Naive thymus-derived CD4-positive, alpha-beta T cell (primary cell): ENCODE data around the gene SLC22A12. TPM values are rescaled to one million over a fixed set of nuclear protein-coding genes. Genes with fewer than 3 reads are reported as not detected.
A peak's percentile ranks its signal among the peaks of the same experiment; 100 is the strongest.

Experiments
- ATAC-seq: fragments of 150-1000 bp; cut with Tn5 transposase; 2 replicates; pipeline ENCODE4 v1.10.0; 2021; ENCODE audit warnings: mild to moderate bottlenecking, moderate library complexity
- CTCF ChIA-PET: fragments of 350-600 bp; sonication (Branson Sonifier 250); formaldehyde crosslinking; loops from one replicate; lab custom pipeline; 2021; ENCODE audit warnings: antibody characterized with exemption; lab: Charles Lee
- POLR2A ChIA-PET: fragments of 350-600 bp; sonication (Branson Sonifier 250); formaldehyde crosslinking; loops from one replicate; lab custom pipeline; 2021; ENCODE audit warnings: antibody characterized with exemption, inconsistent platforms; lab: Charles Lee
- DNase-seq, 9 donors: peaks; one replicate each; pipeline versions ENCODE4 v3.0.0 to v3.0.0-alpha.2; 2020 to 2022; ENCODE audit warnings: mixed read lengths in 1 of 9
- H3K27ac ChIP-seq: one replicate; pipeline ENCODE4 v1.7.0; 2013; ENCODE audit warnings: mild to moderate bottlenecking, low read depth, low read length, moderate library complexity
- H3K27me3 ChIP-seq, 2 donors: one replicate each; pipeline ENCODE4 v1.7.0; 2013; ENCODE audit warnings: low read length in 2 of 2, mild to moderate bottlenecking in 2 of 2, moderate library complexity in 2 of 2; ENCODE audit not compliant: control insufficient read depth in 2 of 2, insufficient read depth in 2 of 2
- H3K36me3 ChIP-seq, 3 experiments: 1 replicate in 2 of 3; 2 replicates in 1 of 3; pipeline ENCODE4 v1.7.0; 2013; ENCODE audit warnings: low read length in 3 of 3, mild to moderate bottlenecking in 3 of 3, moderate library complexity in 1 of 3; ENCODE audit not compliant: insufficient read depth in 3 of 3, control insufficient read depth in 2 of 3
- H3K4me1 ChIP-seq, 2 donors: one replicate each; pipeline ENCODE4 v1.7.0; 2013; ENCODE audit warnings: low read length in 2 of 2, mild to moderate bottlenecking in 2 of 2, moderate library complexity in 1 of 2; ENCODE audit not compliant: control insufficient read depth in 2 of 2, insufficient read depth in 2 of 2
- H3K4me3 ChIP-seq: 2 replicates; pipeline ENCODE4 v1.7.0; 2013; ENCODE audit warnings: mild to moderate bottlenecking, low read length
- H3K9me3 ChIP-seq, 3 experiments: 1 replicate in 2 of 3; 2 replicates in 1 of 3; pipeline ENCODE4 v1.7.0; 2013; ENCODE audit warnings: low read length in 3 of 3; ENCODE audit not compliant: control insufficient read depth in 2 of 3
- H3K27ac Mint-ChIP-seq, 9 donors: one replicate each; pipeline ENCODE4 v1.8.0; 2020 to 2022; ENCODE audit warnings: mixed read lengths in 9 of 9, mild to moderate bottlenecking in 8 of 9, moderate library complexity in 5 of 9, inconsistent platforms in 2 of 9
- H3K27me3 Mint-ChIP-seq, 5 donors: one replicate each; pipeline ENCODE4 v1.8.0; 2021 to 2022; ENCODE audit warnings: mixed read lengths in 5 of 5, mild to moderate bottlenecking in 1 of 5
- H3K36me3 Mint-ChIP-seq, 5 donors: one replicate each; pipeline ENCODE4 v1.8.0; 2020 to 2022; ENCODE audit warnings: mixed read lengths in 5 of 5, mild to moderate bottlenecking in 3 of 5, inconsistent platforms in 1 of 5
- H3K4me1 Mint-ChIP-seq, 7 donors: one replicate each; pipeline ENCODE4 v1.8.0; 2020 to 2022; ENCODE audit warnings: mixed read lengths in 7 of 7, mild to moderate bottlenecking in 3 of 7, inconsistent platforms in 1 of 7
- H3K4me3 Mint-ChIP-seq, 10 donors: one replicate each; pipeline ENCODE4 v1.8.0; 2020 to 2022; ENCODE audit warnings: mild to moderate bottlenecking in 10 of 10, mixed read lengths in 10 of 10, moderate library complexity in 6 of 10, inconsistent platforms in 2 of 10
- H3K9me3 Mint-ChIP-seq, 11 donors: one replicate each; pipeline ENCODE4 v1.8.0; 2020 to 2022; ENCODE audit warnings: mixed read lengths in 11 of 11, mild to moderate bottlenecking in 4 of 11, inconsistent platforms in 1 of 11, moderate library complexity in 1 of 11
- intact Hi-C, 2 donors: fragments of 100-400 bp; cut with micrococcal nuclease; formaldehyde crosslinking; loops; one replicate each; pipeline ENCODE4 v1.15.1; 2023
- polyA plus RNA-seq, 2 donors: library from polyadenylated mRNA; unstranded; fragments of 300-500 nt; fragmentation: Illumina TruSeq; gene quantifications; one replicate each; pipeline ENCODE4 v1.2.3, GENCODE V29; 2021
- total RNA-seq, 6 experiments: library from RNA in 5 of 6; stranded (reverse) in 5 of 6; gene quantifications; 1 replicate in 5 of 6; 2 replicates in 1 of 6; pipeline ENCODE4 v1.2.3 and lab custom pipeline; 2021 to 2026

SLC22A12 gene
- total and polyA plus RNA-seq, 7 experiments from 2014 or later, result not detected

DNA sequence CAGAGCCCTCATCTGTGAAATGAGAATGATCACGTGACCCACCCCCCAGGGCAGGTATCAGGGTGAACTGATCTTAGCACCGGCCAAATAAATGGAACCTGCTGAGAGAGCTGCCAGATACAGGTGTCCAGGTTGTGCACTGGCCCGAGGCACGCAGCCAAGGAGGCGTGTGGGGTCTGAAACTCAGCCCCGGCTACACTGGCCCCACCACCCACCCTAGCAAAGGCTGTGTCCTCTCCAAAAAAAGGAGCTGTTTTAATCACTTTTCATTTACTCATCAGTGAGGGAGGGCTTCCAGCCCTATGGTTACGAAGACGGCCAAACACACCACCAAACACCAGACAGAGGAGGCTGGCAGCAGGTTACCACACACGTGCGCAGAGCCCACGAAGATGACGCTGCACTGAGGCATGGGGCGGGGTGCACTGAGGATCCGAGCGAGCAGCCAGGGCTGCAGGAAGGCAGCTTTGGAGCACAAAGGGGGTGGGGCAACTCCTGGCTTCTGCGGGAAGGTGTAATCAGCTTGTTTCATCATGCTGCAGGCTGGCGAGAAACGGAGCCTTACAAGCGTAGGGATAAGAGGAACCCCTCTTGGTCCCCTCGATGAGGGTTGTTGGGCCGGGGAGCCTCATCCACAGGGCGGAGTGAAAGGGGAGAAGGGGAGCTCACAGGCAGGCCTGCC is 19.5 kb upstream of the SLC22A12 start:
- no peaks in the 10 kb centered on the region for H3K36me3 ChIP-seq
- Mint-ChIP-seq H3K9me3 (no peaks in the 10 kb centered on the region), H3K4me3 (no peak overlapping the region), H3K4me1 (peaks cover 0 to 3% (median 1%) of the 10 kb centered on the region in 7 donors), H3K27ac (peak overlapping the region in 1 of 9 donors; percentile 14), H3K27me3 (peaks cover 0 to 6% (median 0%) of the 10 kb centered on the region in 5 donors), H3K36me3 (no peaks in the 10 kb centered on the region)
- POLR2A ChIA-PET, result no interaction called here
- intact Hi-C loops, result no loop called here
- no peak overlapping the region for H3K27ac ChIP-seq
- H3K4me1 ChIP-seq, result no peaks in the 10 kb centered on the region
- ATAC-seq, result no peak
- CTCF ChIA-PET, result no interaction called here
- H3K4me3 ChIP-seq, result no peak overlapping the region
- no peak for DNase-seq
- no peaks in the 10 kb centered on the region for H3K27me3 ChIP-seq
- no peaks in the 10 kb centered on the region for H3K9me3 ChIP-seq

DNA sequence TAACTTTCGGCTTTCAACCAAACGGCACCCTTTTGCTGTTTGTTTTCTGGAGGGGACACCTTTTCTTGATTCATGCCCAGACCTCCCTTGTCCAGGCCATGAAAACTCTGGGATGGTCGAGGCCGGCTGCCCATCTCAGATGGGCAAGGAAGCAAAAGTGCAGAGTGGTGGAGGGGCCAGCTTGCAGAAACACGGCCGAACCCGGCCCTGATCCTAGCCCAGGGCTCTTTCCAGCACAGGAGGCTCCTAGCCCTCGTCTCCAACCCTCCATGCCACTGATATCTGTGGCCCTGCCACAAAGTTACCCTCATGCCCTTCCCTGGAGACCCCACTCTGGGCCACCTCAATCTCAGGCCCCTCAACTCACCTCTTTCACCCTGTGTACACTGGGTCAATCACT is 18.9 kb upstream of the SLC22A12 start:
- Mint-ChIP-seq H3K27me3 (peaks cover 0 to 6% (median 0%) of the 10 kb centered on the region in 5 donors), H3K4me1 (no peaks in the 10 kb centered on the region), H3K9me3 (no peaks in the 10 kb centered on the region), H3K4me3 (no peak overlapping the region), H3K27ac (no peak overlapping the region), H3K36me3 (no peaks in the 10 kb centered on the region)
- H3K36me3 ChIP-seq, result no peaks in the 10 kb centered on the region
- no peaks in the 10 kb centered on the region for H3K27me3 ChIP-seq
- ChIA-PET CTCF (no interaction called here), POLR2A (no interaction called here)
- intact Hi-C loops, result no loop called here
- no peak overlapping the region for H3K4me3 ChIP-seq
- DNase-seq (no peak), ATAC-seq (no peak)
- H3K4me1 ChIP-seq, result no peaks in the 10 kb centered on the region
- H3K27ac ChIP-seq, result no peak overlapping the region
- no peaks in the 10 kb centered on the region for H3K9me3 ChIP-seq

DNA sequence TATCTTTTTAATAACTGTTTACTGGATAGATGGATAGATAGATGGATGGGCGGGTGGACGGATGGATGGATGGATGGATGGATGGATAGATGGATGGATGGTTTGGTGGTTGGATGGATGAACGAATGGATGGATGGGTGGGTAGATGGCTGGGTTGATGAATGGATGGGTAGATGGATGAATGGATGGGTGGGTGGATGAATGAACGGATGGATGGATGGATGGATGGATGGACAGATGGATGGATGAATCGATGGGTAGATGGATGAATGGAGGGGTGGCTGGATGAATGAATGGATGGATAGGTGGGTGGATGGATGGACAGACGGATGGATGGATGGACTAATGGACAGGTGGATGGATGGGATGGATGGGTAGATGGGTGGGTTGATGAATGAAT is 13.8 kb upstream of the SLC22A12 start:
- Histone ChIP-seq H3K4me1 (no peaks in the 10 kb centered on the region), H3K4me3 (no peak overlapping the region), H3K36me3 (no peaks in the 10 kb centered on the region), H3K27ac (no peak overlapping the region), H3K9me3 (no peaks in the 10 kb centered on the region), H3K27me3 (no peaks in the 10 kb centered on the region)
- Mint-ChIP-seq H3K27me3 (peaks cover 0 to 6% (median 0%) of the 10 kb centered on the region in 5 donors), H3K4me1 (no peaks in the 10 kb centered on the region), H3K36me3 (no peaks in the 10 kb centered on the region), H3K27ac (no peak overlapping the region), H3K9me3 (no peaks in the 10 kb centered on the region), H3K4me3 (no peak overlapping the region)
- ATAC-seq, result no peak
- DNase-seq, result no peak
- CTCF ChIA-PET, result no interaction called here
- POLR2A ChIA-PET, result no interaction called here
- intact Hi-C loops, result no loop called here

DNA sequence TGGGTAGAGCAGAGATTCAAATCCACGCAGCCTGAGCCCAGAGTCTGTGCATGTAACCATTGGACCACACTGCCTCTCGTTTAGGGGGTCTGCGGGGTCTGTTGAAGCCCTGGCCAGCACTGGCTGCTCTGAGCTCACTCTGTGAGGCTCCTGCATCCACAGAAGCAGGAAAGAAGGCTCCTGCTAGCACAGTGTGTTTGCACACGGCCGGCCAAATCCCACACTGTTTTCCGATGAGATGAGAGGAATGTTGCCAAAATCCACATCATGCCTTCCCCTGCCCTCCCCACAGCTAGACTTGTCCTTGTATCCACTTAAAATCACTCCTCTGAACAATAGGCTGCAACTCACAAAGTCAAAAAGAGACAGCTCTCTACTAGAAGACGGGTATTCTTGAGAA is 10.6 kb upstream of the SLC22A12 start:
- ATAC-seq (no peak), DNase-seq (no peak)
- no peaks in the 10 kb centered on the region for H3K36me3 ChIP-seq
- CTCF ChIA-PET, result no interaction called here
- H3K4me1 ChIP-seq, result no peaks in the 10 kb centered on the region
- no peaks in the 10 kb centered on the region for H3K9me3 ChIP-seq
- H3K27ac ChIP-seq, result no peak overlapping the region
- H3K27me3 ChIP-seq, result no peaks in the 10 kb centered on the region
- POLR2A ChIA-PET, result interaction anchor here (0.6 kb wide), 1 partner anchor 17 kb away, joined by 3 read pairs; no protein-coding TSS in a partner anchor
- intact Hi-C loops, result no loop called here
- Mint-ChIP-seq H3K36me3 (no peaks in the 10 kb centered on the region), H3K27me3 (peaks cover 0 to 8% (median 0%) of the 10 kb centered on the region in 5 donors), H3K27ac (no peak overlapping the region), H3K4me1 (peaks cover 0 to 1% (median 0%) of the 10 kb centered on the region in 7 donors), H3K9me3 (no peaks in the 10 kb centered on the region), H3K4me3 (no peak overlapping the region)
- no peak overlapping the region for H3K4me3 ChIP-seq

DNA sequence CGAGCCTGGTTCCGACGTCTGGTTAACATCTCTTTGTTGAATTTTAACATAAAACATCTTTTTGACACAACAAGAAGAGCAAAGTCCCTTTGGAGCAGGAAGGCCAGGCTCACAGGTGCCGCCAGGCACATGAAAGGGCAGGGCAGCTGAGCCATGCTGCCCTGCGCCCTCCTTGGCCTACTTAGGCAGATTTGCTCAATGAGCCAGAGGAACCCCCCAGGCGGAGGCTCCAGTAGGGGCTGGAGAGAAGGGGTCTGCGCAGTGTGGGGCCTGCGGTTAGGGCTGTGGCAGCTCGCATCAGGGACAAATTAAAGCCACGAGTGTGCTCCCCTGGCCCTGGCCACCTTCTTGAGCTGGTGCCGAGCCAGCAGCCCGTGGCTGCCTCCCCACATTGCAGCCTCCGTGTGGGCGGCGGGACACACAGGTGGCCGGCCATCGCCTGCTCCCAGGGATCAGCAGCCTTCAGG is 9.9 kb upstream of the SLC22A12 start:
- Histone ChIP-seq H3K27ac (no peak overlapping the region), H3K36me3 (no peaks in the 10 kb centered on the region), H3K27me3 (no peaks in the 10 kb centered on the region), H3K4me1 (no peaks in the 10 kb centered on the region), H3K4me3 (no peak overlapping the region), H3K9me3 (no peaks in the 10 kb centered on the region)
- no peak for DNase-seq
- H3K36me3 Mint-ChIP-seq, result no peaks in the 10 kb centered on the region
- no peak overlapping the region for H3K4me3 Mint-ChIP-seq
- ChIA-PET CTCF (no interaction called here), POLR2A (no interaction called here)
- no peak for ATAC-seq
- H3K27me3 Mint-ChIP-seq, result peaks cover 0 to 8% (median 4%) of the 10 kb centered on the region in 5 donors
- no peak overlapping the region for H3K27ac Mint-ChIP-seq
- intact Hi-C loops, result no loop called here
- H3K4me1 Mint-ChIP-seq, result peaks cover 0 to 1% (median 0%) of the 10 kb centered on the region in 7 donors
- no peaks in the 10 kb centered on the region for H3K9me3 Mint-ChIP-seq

DNA sequence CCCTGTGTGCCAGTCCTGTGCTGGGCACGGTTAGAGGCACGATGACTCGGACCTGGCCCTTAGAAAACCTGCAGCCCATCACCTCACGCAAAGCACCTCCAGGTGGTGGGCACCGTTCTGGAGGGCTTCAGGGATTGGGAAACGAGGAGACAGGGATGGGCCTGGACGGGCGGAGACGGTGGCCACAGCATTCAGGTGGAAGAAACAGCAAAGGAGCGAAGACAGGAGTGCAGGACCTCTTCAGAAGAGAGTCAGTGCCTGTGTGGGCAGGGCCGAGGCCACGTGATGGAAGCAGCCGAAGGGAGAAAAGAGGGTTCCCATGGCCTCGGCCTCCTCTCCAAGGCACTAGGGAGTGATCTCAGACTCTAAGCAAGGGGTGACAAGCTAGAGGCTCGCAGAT is 8.1 kb upstream of the SLC22A12 start:
- H3K4me3 ChIP-seq, result no peak overlapping the region
- no peak overlapping the region for H3K4me3 Mint-ChIP-seq
- H3K9me3 Mint-ChIP-seq, result peaks cover 1 to 5% (median 3%) of the 10 kb centered on the region in 11 donors
- no peak overlapping the region for H3K27ac ChIP-seq
- peaks cover 0 to 2% (median 0%) of the 10 kb centered on the region in 5 donors for H3K36me3 Mint-ChIP-seq
- H3K27ac Mint-ChIP-seq, result no peak overlapping the region
- H3K9me3 ChIP-seq, result no peaks in the 10 kb centered on the region
- H3K27me3 ChIP-seq, result no peaks in the 10 kb centered on the region
- H3K36me3 ChIP-seq, result no peaks in the 10 kb centered on the region
- CTCF ChIA-PET, result no interaction called here
- peaks cover 2 to 14% (median 6%) of the 10 kb centered on the region in 5 donors for H3K27me3 Mint-ChIP-seq
- POLR2A ChIA-PET, result no interaction called here
- ATAC-seq (no peak), DNase-seq (no peak)
- H3K4me1 ChIP-seq, result no peaks in the 10 kb centered on the region
- intact Hi-C loops, result no loop called here
- peaks cover 0 to 1% (median 0%) of the 10 kb centered on the region in 7 donors for H3K4me1 Mint-ChIP-seq
